ENCODE measurements around the gene CFAP47.
"Not testable (repeated sequence)": the region's sequence is repeated elsewhere in the genome, so short reads cannot be mapped to it uniquely, and the experiment has no call there.

The CFAP47 gene

GRCh38 chrX:35919536-35920309 is at the start of gene CFAP47:
TSS of gene CFAP47 (plus strand) at chrX:35919734. CDS start at chrX:35919800, 66 bp downstream.
- no peak for DNase-seq

- DNase-seq = no peak
Observed at GRCh38 chrX:35880601-35881000, 38.9 kb upstream of the CFAP47 start.

DNA sequence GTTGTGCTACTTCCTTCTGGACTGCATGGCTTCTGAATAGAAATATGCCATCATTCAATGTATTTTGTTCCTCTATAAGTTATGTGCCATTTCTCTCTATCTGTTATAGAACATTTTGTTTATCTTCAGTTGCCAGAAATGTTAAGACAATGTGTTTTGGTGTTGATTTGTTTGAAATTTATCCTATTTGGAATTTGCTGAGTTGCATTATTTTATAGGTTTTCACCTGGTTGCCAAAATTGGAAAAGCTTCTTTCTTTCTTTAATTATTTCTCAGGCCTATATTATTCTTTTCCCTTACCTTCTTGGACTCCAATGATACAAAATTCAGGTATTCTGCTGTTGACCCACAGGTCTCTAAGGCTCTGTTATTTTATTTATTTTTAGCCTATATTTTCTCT is 33.4 kb upstream of the CFAP47 start:
- no peak for DNase-seq

DNA sequence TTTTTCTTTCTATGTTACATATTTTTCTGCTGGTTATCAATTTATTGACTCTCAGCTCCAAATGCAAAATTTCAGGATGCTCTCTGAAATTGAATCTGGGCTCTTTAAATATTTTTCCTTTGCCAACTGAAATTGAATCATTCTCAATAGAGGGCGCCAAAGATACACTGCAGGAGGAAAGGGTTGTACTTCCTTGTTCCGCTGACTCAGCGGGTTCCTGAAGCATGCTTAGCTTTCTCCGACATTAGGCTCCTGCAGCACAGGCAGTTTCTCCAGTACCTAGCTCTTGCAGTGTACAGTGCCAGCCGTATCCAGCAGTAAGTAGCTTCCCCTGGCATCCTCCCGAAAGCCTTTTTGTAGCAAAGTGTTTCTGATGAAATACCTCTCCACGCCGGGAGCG is 28.8 kb upstream of the CFAP47 start:
- peak in 1 of 2 experiments; percentile 2 for DNase-seq

DNA sequence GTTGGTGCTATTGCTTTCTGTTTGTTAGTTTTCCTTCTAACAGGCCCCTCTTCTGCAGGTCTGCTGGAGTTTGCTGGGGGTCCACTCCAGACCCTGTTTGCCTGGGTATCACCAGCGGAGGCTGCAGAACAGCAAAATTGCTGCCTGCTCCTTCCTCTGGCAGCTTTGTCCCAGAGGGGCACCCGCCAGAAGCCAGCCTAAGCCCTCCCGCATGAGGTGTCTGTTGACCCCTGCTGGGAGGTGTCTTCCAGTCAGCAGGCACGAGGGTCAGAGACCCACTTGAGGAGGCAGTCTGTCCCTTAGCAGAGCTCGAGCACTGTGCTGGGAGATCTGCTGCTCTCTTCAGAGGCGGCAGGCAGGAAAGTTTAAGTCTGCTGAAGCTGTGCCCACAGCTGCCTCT is 67.3 kb downstream of the CFAP47 start:
- not testable (repeated sequence) for DNase-seq

- no peak for DNase-seq
Observed at GRCh38 chrX:36007207-36007606, 87.7 kb downstream of the CFAP47 start.

- DNase-seq = no peak
Observed at GRCh38 chrX:36019125-36019524, 99.6 kb downstream of the CFAP47 start.

DNA sequence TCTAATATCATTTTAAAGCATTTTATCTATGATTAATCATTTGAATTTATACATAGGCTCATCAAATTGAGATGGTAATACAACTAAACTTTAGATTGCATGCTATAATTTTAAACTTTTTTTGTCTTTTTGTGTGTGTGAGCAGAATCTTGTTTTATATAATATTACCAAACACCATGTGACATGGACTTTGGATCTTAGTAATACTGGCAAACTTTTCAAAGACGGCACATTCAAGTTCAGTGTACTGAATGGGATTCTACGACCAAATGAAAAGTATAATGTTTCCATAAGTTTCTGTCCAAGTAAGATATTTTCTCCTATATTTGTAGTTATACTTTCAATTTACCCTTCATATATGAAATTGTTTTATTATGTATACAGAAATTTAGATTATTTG is 116.0 kb downstream of the CFAP47 start:
- no peak for DNase-seq

GRCh38 chrX:36062778-36063177 is 143.2 kb downstream of the CFAP47 start:
- no peak for DNase-seq

GRCh38 chrX:36071061-36071460 is 151.5 kb downstream of the CFAP47 start:
- no peak for DNase-seq

- not testable (repeated sequence) for DNase-seq
Observed at GRCh38 chrX:36075009-36075408, 155.5 kb downstream of the CFAP47 start.

- no peak for DNase-seq
Observed at GRCh38 chrX:36083256-36083655, 163.7 kb downstream of the CFAP47 start.

DNA sequence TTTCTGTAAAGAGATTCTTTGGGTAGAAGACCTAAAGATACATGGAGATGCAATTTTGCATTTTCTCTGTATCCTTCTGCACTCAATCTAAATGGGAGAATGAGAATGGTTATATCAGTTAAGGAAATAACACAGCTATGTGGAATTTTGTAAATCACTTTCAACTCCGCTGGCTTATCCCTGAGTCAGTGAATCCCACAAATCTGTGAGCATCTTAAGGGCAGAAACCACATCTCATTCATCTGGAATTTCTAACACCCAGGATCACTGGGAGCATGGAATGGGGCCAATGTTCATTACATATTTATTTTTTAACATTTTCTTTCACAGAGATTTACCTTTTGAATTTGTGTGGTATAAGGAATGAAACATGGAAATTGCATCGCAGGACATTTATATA is 167.8 kb downstream of the CFAP47 start:
- no peak for DNase-seq

DNA sequence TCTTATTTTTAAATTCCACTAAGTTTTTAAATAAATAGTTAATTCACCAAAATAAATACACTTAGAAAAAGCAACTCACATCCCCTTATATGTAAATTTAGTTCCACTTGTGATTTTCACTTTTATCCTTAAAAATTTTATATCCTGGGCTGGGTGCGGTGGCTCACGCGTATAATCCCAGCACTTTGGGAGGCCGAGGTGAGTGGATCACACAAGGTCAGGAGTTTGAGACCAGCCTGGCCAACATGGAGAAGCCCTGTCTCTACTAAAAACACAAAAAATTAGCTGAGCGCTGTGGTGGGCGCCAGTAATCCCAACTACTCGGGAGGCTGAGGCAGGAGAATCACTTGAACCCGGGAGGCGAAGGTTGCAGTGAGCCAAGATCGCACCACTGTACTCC is 169.4 kb downstream of the CFAP47 start:
- not testable (repeated sequence) for DNase-seq

DNA sequence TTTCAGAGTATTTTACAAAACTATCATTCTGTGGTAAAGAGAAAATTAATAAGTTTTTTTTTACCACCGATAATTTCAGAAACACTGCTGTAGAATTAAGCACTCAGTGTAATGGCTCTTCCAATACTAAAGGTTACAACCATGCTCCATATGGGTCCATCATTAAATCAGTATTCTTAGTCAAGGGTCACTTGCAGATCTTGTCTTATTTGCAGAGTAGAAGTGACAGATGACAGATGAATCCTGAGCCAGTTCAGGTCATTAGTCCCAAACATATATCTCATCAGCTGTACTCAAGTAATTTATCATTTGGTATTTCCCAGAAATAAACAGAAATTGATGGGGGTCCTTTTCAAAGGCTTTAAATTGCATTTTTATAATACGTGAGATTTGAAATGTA is 182.9 kb downstream of the CFAP47 start:
- DNase-seq = no peak

- DNase-seq = no peak
Observed at GRCh38 chrX:36116222-36116621, 196.7 kb downstream of the CFAP47 start.

DNA sequence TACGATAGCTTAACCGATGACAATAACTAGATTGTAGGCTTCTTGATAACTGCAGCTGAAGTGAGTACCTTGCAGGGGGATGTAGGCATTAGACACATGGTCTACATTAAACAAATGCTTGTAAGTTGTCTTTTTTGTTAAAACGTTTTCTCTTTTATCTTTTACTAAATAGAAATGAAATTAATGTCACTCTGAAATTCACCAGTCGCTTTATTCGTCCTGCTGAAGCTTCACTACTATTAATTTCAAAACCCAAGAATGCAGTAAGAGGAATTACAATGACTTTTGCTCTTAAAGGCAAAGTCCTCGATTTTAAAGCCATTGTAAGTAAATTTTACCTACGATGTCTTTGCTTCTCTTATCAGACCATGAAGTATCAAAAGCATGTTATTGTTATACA is 239.7 kb downstream of the CFAP47 start:
- no peak for DNase-seq

DNA sequence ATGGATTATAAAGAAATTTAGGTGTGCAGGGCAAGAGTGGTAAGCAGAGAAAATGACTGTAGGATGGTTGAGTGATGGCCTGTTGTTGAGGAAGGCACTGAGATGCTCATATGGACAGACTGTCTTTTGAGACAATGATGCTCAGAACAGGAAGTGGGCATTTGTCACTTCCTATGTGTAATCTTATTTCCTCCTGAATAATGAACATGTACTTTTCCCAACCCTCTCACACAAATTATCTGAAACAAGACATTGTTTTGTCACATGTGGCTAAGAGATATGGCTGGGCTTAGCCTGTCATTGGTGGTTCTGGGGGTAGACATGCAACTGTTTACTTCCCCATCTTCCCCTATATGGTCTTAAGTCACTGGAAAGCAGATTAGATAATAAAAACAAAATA is 240.5 kb downstream of the CFAP47 start:
- DNase-seq = no peak

GRCh38 chrX:36198575-36198974 is 279.0 kb downstream of the CFAP47 start:
- DNase-seq = no peak

GRCh38 chrX:36199928-36200327 is 280.4 kb downstream of the CFAP47 start:
- no peak for DNase-seq

- DNase-seq = no peak
Observed at GRCh38 chrX:36214924-36215323, 295.4 kb downstream of the CFAP47 start.

DNA sequence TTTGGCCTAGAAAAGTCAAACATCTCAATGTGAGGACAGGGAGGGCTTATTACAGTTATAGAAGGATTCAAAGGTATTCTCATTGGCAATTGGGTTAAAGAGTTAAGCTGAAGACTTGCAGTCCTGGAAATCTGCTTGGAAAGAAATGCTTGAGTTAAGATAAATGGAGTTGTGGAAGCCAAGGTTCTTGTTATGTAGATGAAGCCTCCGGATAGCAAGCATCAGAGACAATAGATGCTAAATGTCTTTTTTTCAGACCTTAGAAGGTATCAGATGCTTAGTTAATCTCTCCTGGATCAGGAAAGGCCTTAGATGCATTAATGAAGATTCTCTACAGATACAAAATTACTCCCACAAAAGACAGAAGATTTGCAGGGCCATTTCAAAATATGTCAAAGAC is 299.3 kb downstream of the CFAP47 start:
- DNase-seq = no peak

DNA sequence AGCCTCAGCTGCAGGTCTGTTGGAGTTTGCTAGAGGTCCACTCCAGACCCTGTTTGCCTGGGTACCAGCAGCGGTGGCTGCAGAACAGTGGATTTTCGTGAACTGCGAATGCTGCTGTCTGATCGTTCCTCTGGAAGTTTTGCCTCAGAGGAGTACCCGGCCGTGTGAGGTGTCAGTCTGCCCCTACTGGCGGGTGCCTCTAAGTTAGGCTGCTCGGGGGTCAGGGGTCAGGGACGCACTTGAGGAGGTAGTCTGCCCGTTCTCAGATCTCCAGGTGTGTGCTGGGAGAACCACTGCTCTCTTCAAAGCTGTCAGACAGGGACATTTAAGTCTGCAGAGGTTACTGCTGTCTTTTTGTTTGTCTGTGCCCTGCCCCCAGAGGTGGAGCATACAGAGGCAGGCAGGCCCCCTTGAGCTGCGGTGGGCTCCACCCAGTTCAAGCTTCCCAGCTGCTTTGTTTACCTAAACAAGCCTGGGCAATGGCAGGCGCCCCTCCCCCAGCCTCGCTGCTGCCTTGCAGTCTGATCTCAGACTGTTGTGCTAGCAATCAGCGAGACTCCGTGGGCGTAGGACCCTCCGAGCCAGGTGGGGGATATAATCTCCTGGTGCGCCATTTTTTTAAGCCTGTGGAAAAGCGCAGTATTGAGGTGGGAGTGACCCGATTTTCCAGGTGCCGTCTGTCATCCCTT is 315.4 kb downstream of the CFAP47 start:
- not testable (repeated sequence) for DNase-seq

- DNase-seq = no peak
Observed at GRCh38 chrX:36241397-36241796, 321.9 kb downstream of the CFAP47 start.

DNA sequence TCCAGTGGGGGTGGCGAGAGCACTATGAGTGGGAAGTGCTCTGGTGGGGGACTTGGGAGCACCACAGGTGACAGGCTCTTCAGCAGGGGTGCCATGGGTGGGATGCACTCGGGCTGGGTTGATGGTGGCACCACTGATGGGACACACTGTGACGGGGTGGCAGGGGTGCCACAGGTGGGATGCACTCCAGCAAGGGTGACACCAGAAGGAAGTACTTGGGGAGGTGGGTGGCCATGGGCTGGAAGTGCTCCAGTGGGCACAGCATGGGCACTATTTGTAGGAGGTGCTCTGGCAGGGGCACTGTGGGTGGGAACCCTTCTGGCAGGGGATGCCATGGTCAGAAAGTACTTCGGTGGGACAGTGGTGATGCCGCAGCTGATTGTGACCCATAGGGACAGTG is 346.6 kb downstream of the CFAP47 start:
- DNase-seq = no peak

Data from activated CD4-positive, alpha-beta T cell treated with anti-CD3 and anti-CD28 coated beads, Interleukin-2, amount 50 U/mL, for 48 hours (primary cell).